Vagina (tissue), 2 donors: ENCODE data around the gene AKAP1. TPM values are rescaled to one million over a fixed set of nuclear protein-coding genes. Genes with fewer than 3 reads are reported as not detected.
A peak's percentile ranks its signal among the peaks of the same experiment; 100 is the strongest.

Source experiments
- DNase-seq, 2 donors: peaks; one replicate each; pipeline ENCODE4 v3.0.0-alpha.2; 2017; ENCODE audit errors: extremely low spot score in 2 of 2
- H3K27ac ChIP-seq: fragments of 200-600 bp; sonication (generic); one replicate; pipeline ENCODE4 v1.5.1; 2019
- H3K27me3 ChIP-seq: fragments of 200-600 bp; sonication (generic); one replicate; pipeline ENCODE4 v1.5.1; 2019
- H3K36me3 ChIP-seq, 2 donors: fragments of 200-600 bp; sonication (generic); one replicate each; pipeline ENCODE4 v1.5.1; 2017 to 2019
- H3K4me1 ChIP-seq: fragments of 200-600 bp; sonication (generic); one replicate; pipeline ENCODE4 v1.5.1; 2019
- H3K4me3 ChIP-seq, 2 donors: fragments of 200-600 bp; sonication (generic); 1 replicate in 1 of 2; 2 replicates in 1 of 2; pipeline ENCODE4 v1.5.1; 2016 to 2019
- H3K9me3 ChIP-seq: fragments of 200-600 bp; sonication (generic); one replicate; pipeline ENCODE4 v1.5.1; 2019
- CTCF ChIP-seq, 3 experiments: fragments of 450-650 bp in 2 of 3; fragments of 200-600 bp in 1 of 3; sonication (generic) in 1 of 3; IDR thresholded peaks; one replicate each; pipeline ENCODE4 v1.5.1; 2017 to 2019; ENCODE audit warnings: antibody characterized with exemption in 3 of 3, mild to moderate bottlenecking in 2 of 3, moderate library complexity in 2 of 3
- POLR2A ChIP-seq, 2 donors: fragments of 450-650 bp; IDR thresholded peaks; one replicate each; pipeline ENCODE4 v1.6.1; 2017; ENCODE audit warnings: antibody characterized with exemption in 2 of 2, mild to moderate bottlenecking in 2 of 2, moderate library complexity in 2 of 2
- POLR2AphosphoS5 ChIP-seq, 2 donors: sonication (generic); formaldehyde crosslinking; IDR thresholded peaks; one replicate each; pipeline ENCODE4 v1.9.0; 2017; ENCODE audit warnings: antibody characterized with exemption in 2 of 2, mild to moderate bottlenecking in 2 of 2, low read depth in 1 of 2; ENCODE audit not compliant: insufficient read depth in 1 of 2
- intact Hi-C: fragments of 100-400 bp; cut with DNase I; formaldehyde crosslinking; loops from one replicate; pipeline ENCODE4 v1.15.1; 2023
- total RNA-seq: library from RNA; depleted of rRNA; stranded (reverse); fragments of >200 nt; gene quantifications from one replicate; pipeline ENCODE4 v1.2.3, GENCODE V29; 2016

AKAP1 gene
- total RNA-seq, 1 donor from 2014 or later: 94.3 TPM

DNA sequence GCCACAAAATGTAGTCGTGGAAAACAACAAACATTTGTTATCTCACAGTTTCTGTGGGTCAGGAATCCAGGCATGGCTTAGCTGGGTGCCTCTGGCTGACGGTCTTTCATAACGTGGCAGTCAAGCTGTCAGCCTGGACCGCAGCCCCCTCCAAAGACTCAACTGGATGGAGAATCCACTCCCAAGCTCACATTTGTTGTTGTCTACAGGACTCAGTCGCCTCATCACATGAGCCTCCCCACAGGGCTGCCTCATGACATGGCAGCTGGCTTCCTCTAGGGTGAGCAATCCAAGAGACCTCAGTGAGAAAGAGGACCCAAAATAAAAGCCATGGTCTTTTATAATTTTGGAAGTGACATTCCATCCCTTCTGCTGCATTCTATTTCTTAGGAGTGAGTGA, 34.7 kb upstream of the AKAP1 start:
- peaks cover 21% of the 10 kb centered on the region for H3K4me1 ChIP-seq
- H3K27ac ChIP-seq: no peak overlapping the region
- no peak for DNase-seq
- no peak overlapping the region for H3K4me3 ChIP-seq
- H3K36me3 ChIP-seq: no peaks in the 10 kb centered on the region
- intact Hi-C loops: no loop called here
- H3K27me3 ChIP-seq: no peaks in the 10 kb centered on the region
- no peak for TF ChIP-seq POLR2AphosphoS5 (IDR thresholded peaks at IDR 0.05; ENCODE audit: insufficient read depth in 1 of 2, low read depth in 1 of 2)
- no peak for TF ChIP-seq POLR2A (IDR thresholded peaks at IDR 0.05)
- TF ChIP-seq CTCF (IDR thresholded peaks at IDR 0.05): no peak
- no peaks in the 10 kb centered on the region for H3K9me3 ChIP-seq

GRCh38 chr17:57051886-57052361, 33.1 kb upstream of the AKAP1 start:
- DNase-seq: no peak
- Histone ChIP-seq H3K27ac (no peak overlapping the region), H3K4me1 (peaks cover 8% of the 10 kb centered on the region), H3K9me3 (no peaks in the 10 kb centered on the region), H3K27me3 (no peaks in the 10 kb centered on the region), H3K36me3 (no peaks in the 10 kb centered on the region), H3K4me3 (no peak overlapping the region)
- intact Hi-C loops: no loop called here
- peak in 1 of 2 donors; percentile 20 for TF ChIP-seq POLR2AphosphoS5 (IDR thresholded peaks at IDR 0.05; ENCODE audit: insufficient read depth in 1 of 2, low read depth in 1 of 2)
- TF ChIP-seq CTCF (IDR thresholded peaks at IDR 0.05): no peak

GRCh38 chr17:57062865-57063264, 22.2 kb upstream of the AKAP1 start:
- no peak for DNase-seq
- Histone ChIP-seq H3K36me3 (no peaks in the 10 kb centered on the region), H3K27me3 (no peaks in the 10 kb centered on the region), H3K9me3 (no peaks in the 10 kb centered on the region), H3K4me3 (no peak overlapping the region), H3K4me1 (no peaks in the 10 kb centered on the region), H3K27ac (no peak overlapping the region)
- intact Hi-C loops: no loop called here
- TF ChIP-seq CTCF (IDR thresholded peaks at IDR 0.05): no peak
- no peak for TF ChIP-seq POLR2AphosphoS5 (IDR thresholded peaks at IDR 0.05; ENCODE audit: insufficient read depth in 1 of 2, low read depth in 1 of 2)
- no peak for TF ChIP-seq POLR2A (IDR thresholded peaks at IDR 0.05)

GRCh38 chr17:57067162-57067561, 17.9 kb upstream of the AKAP1 start:
- Histone ChIP-seq H3K4me3 (no peak overlapping the region), H3K27me3 (no peaks in the 10 kb centered on the region), H3K9me3 (no peaks in the 10 kb centered on the region), H3K4me1 (no peaks in the 10 kb centered on the region), H3K27ac (no peak overlapping the region), H3K36me3 (no peaks in the 10 kb centered on the region)
- TF ChIP-seq POLR2A (IDR thresholded peaks at IDR 0.05): no peak
- TF ChIP-seq CTCF (IDR thresholded peaks at IDR 0.05): no peak
- TF ChIP-seq POLR2AphosphoS5 (IDR thresholded peaks at IDR 0.05; ENCODE audit: insufficient read depth in 1 of 2, low read depth in 1 of 2): no peak
- intact Hi-C loops: no loop called here
- DNase-seq: no peak

DNA sequence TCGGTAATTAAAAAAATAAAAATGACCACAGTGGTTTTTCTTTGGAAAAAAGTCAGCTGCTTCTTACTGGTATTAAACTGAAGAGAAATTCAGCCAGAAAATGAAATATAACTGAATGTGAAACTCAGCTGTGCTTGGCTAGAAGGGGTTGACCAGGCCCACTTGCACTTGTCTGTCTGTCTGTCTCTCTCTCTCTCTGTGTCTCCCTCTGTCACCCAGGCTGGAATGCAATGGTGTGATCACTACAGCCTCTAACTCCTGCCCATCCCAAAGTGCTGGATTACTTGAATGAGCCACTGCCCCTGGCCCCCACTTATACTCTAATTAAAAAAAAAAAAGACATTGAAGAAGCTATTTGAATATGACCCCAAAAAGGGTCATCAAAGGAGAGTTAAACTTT, 17.3 kb upstream of the AKAP1 start:
- no peak for TF ChIP-seq POLR2A (IDR thresholded peaks at IDR 0.05)
- TF ChIP-seq POLR2AphosphoS5 (IDR thresholded peaks at IDR 0.05; ENCODE audit: insufficient read depth in 1 of 2, low read depth in 1 of 2): no peak
- no peak for TF ChIP-seq CTCF (IDR thresholded peaks at IDR 0.05)
- no peak overlapping the region for H3K27ac ChIP-seq
- no peaks in the 10 kb centered on the region for H3K36me3 ChIP-seq
- H3K9me3 ChIP-seq: no peaks in the 10 kb centered on the region
- H3K4me1 ChIP-seq: no peaks in the 10 kb centered on the region
- intact Hi-C loops: no loop called here
- no peak for DNase-seq
- H3K27me3 ChIP-seq: no peaks in the 10 kb centered on the region
- H3K4me3 ChIP-seq: no peak overlapping the region
